Measurements from ENCODE around the gene ZNF512B.

GRCh38 chr20:63915471-63915870 lies 54.3 kb downstream of the ZNF512B start:
- TF ChIP-seq ZC3H11A (IDR thresholded peaks at IDR 0.05) (no peak), BCL3 (IDR thresholded peaks at IDR 0.05) (no peak), MYC (IDR thresholded peaks at IDR 0.05; ENCODE audit: borderline replicate concordance, low read length) (no peak), POLR2A (IDR thresholded peaks at IDR 0.05; ENCODE audit: low read length) (no peak), ZFP36 (IDR thresholded peaks at IDR 0.05; ENCODE audit: borderline replicate concordance, partially characterized antibody) (no peak), HMGXB4 (CRISPR knock-in tag; IDR thresholded peaks at IDR 0.05; ENCODE audit: borderline replicate concordance) (no peak), HOXA7 (CRISPR knock-in tag; IDR thresholded peaks at IDR 0.05) (no peak), EP300 (IDR thresholded peaks at IDR 0.05) (no peak), JUN (IDR thresholded peaks at IDR 0.05) (no peak)
- TF ChIP-seq, protein P1, sequence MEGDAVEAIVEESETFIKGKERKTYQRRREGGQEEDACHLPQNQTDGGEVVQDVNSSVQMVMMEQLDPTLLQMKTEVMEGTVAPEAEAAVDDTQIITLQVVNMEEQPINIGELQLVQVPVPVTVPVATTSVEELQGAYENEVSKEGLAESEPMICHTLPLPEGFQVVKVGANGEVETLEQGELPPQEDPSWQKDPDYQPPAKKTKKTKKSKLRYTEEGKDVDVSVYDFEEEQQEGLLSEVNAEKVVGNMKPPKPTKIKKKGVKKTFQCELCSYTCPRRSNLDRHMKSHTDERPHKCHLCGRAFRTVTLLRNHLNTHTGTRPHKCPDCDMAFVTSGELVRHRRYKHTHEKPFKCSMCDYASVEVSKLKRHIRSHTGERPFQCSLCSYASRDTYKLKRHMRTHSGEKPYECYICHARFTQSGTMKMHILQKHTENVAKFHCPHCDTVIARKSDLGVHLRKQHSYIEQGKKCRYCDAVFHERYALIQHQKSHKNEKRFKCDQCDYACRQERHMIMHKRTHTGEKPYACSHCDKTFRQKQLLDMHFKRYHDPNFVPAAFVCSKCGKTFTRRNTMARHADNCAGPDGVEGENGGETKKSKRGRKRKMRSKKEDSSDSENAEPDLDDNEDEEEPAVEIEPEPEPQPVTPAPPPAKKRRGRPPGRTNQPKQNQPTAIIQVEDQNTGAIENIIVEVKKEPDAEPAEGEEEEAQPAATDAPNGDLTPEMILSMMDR (IDR thresholded peaks at IDR 0.05): no peak
- TF ChIP-seq, protein P2, sequence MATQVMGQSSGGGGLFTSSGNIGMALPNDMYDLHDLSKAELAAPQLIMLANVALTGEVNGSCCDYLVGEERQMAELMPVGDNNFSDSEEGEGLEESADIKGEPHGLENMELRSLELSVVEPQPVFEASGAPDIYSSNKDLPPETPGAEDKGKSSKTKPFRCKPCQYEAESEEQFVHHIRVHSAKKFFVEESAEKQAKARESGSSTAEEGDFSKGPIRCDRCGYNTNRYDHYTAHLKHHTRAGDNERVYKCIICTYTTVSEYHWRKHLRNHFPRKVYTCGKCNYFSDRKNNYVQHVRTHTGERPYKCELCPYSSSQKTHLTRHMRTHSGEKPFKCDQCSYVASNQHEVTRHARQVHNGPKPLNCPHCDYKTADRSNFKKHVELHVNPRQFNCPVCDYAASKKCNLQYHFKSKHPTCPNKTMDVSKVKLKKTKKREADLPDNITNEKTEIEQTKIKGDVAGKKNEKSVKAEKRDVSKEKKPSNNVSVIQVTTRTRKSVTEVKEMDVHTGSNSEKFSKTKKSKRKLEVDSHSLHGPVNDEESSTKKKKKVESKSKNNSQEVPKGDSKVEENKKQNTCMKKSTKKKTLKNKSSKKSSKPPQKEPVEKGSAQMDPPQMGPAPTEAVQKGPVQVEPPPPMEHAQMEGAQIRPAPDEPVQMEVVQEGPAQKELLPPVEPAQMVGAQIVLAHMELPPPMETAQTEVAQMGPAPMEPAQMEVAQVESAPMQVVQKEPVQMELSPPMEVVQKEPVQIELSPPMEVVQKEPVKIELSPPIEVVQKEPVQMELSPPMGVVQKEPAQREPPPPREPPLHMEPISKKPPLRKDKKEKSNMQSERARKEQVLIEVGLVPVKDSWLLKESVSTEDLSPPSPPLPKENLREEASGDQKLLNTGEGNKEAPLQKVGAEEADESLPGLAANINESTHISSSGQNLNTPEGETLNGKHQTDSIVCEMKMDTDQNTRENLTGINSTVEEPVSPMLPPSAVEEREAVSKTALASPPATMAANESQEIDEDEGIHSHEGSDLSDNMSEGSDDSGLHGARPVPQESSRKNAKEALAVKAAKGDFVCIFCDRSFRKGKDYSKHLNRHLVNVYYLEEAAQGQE (IDR thresholded peaks at IDR 0.05): no peak

Measured in A549 (cell line).